IMR-90 (cell line): ENCODE data around the gene ANKRD44. TPM values are rescaled to one million over a fixed set of nuclear protein-coding genes. Genes with fewer than 3 reads are reported as not detected.

ENCODE experiments used
- ATAC-seq: fragments of 200-7000 bp; cut with Tn5 transposase; 2 replicates; pipeline ENCODE4 v1.9.1; 2020; ENCODE audit warnings: low read depth, mild to moderate bottlenecking, moderate library complexity
- BruUV-seq: library from RNA; stranded (reverse); fragments of 400-500 nt; replicated peaks from 2 replicates; lab custom pipeline; 2021; lab: Mats Ljungman, UMichigan
- CTCF ChIA-PET: fragments of 300-600 bp; formaldehyde crosslinking; extraction: SDS; loops from one replicate; lab custom pipeline; 2021; ENCODE audit warnings: antibody characterized with exemption; lab: Yijun Ruan, JAX
- POLR2A ChIA-PET: fragments of 300-600 bp; sonication (Branson Sonifier 250); formaldehyde crosslinking; loops from one replicate; lab custom pipeline; 2022; ENCODE audit warnings: antibody characterized with exemption; ENCODE audit not compliant: unreplicated experiment; lab: Charles Lee
- DNase-seq: peaks from one replicate; pipeline ENCODE4 v3.0.0; 2013
- H2AFZ ChIP-seq: replicated peaks from 2 replicates; pipeline ENCODE3; 2013; ENCODE audit warnings: low read length, mild to moderate bottlenecking; ENCODE audit not compliant: poor library complexity
- H2AK5ac ChIP-seq: 2 replicates; pipeline ENCODE4 v1.6.1; 2013; ENCODE audit warnings: low read depth, low read length, inconsistent platforms
- H2AK9ac ChIP-seq: replicated peaks from 2 replicates; pipeline ENCODE3; 2013; ENCODE audit warnings: mild to moderate bottlenecking, low read depth, low read length, moderate library complexity; ENCODE audit not compliant: poor library complexity
- H2BK120ac ChIP-seq: 2 replicates; pipeline ENCODE4 v1.6.1; 2013; ENCODE audit warnings: low read depth, low read length, inconsistent platforms
- H2BK15ac ChIP-seq: 3 replicates; pipeline ENCODE4 v1.6.1; 2013; ENCODE audit warnings: low read depth, low read length, inconsistent platforms
- H2BK20ac ChIP-seq: 2 replicates; pipeline ENCODE4 v1.6.1; 2013; ENCODE audit warnings: low read depth, mild to moderate bottlenecking, inconsistent platforms, low read length, moderate library complexity
- H2BK5ac ChIP-seq: 2 replicates; pipeline ENCODE4 v1.6.1; 2013; ENCODE audit warnings: mild to moderate bottlenecking, low read depth, low read length, inconsistent platforms; ENCODE audit not compliant: poor library complexity, severe bottlenecking
- H3K14ac ChIP-seq: replicated peaks from 2 replicates; pipeline ENCODE4 v1.6.1; 2013; ENCODE audit warnings: low read depth, low read length, inconsistent platforms
- H3K18ac ChIP-seq: 2 replicates; pipeline ENCODE4 v1.6.1; 2013; ENCODE audit warnings: low read depth, low read length, control low read depth
- H3K23ac ChIP-seq: 2 replicates; pipeline ENCODE4 v1.6.1; 2013; ENCODE audit warnings: low read depth, low read length, inconsistent platforms
- H3K27ac ChIP-seq: 2 replicates; pipeline ENCODE4 v1.5.1; 2013; ENCODE audit warnings: mild to moderate bottlenecking, control low read depth, low read length; ENCODE audit not compliant: insufficient read depth
- H3K27me3 ChIP-seq: 2 replicates; pipeline ENCODE4 v1.6.1; 2013; ENCODE audit warnings: low read length; ENCODE audit not compliant: control insufficient read depth, insufficient read depth
- H3K36me3 ChIP-seq: 2 replicates; pipeline ENCODE4 v1.6.1; 2013; ENCODE audit warnings: low read length, mixed read lengths; ENCODE audit not compliant: control insufficient read depth, insufficient read depth
- H3K4ac ChIP-seq: 2 replicates; pipeline ENCODE4 v1.6.1; 2013; ENCODE audit warnings: low read depth, low read length, inconsistent platforms
- H3K4me1 ChIP-seq: 2 replicates; pipeline ENCODE4 v1.6.1; 2013; ENCODE audit warnings: low read length, mixed read lengths; ENCODE audit not compliant: control insufficient read depth, insufficient read depth
- H3K4me2 ChIP-seq: 2 replicates; pipeline ENCODE4 v1.6.1; 2013; ENCODE audit warnings: low read depth, mild to moderate bottlenecking, control low read depth, low read length, moderate library complexity
- H3K4me3 ChIP-seq: 2 replicates; pipeline ENCODE4 v1.5.1; 2013; ENCODE audit warnings: low read depth, mild to moderate bottlenecking, control low read depth, low read length, moderate library complexity; ENCODE audit not compliant: insufficient read depth
- H3K56ac ChIP-seq: 2 replicates; pipeline ENCODE4 v1.6.1; 2013; ENCODE audit warnings: low read length, inconsistent platforms; ENCODE audit not compliant: insufficient read depth; ENCODE audit errors: extremely low read depth
- H3K79me1 ChIP-seq, 2 experiments: 2 replicates each; pipeline ENCODE4 v1.6.1; 2013; ENCODE audit warnings: low read length in 2 of 2, inconsistent platforms in 1 of 2, low read depth in 1 of 2
- H3K9ac ChIP-seq: 2 replicates; pipeline ENCODE4 v1.6.1; 2013; ENCODE audit warnings: low read depth, low read length, control low read depth
- H3K9me1 ChIP-seq: 2 replicates; pipeline ENCODE4 v1.6.1; 2013; ENCODE audit warnings: low read length, inconsistent platforms; ENCODE audit not compliant: insufficient read depth
- H3K9me3 ChIP-seq: 2 replicates; pipeline ENCODE4 v1.6.1; 2013; ENCODE audit warnings: low read length; ENCODE audit not compliant: control insufficient read depth, insufficient read depth
- H4K20me1 ChIP-seq: 2 replicates; pipeline ENCODE4 v1.6.1; 2013; ENCODE audit warnings: low read length, inconsistent platforms; ENCODE audit not compliant: insufficient read depth
- H4K5ac ChIP-seq: 2 replicates; pipeline ENCODE4 v1.6.1; 2013; ENCODE audit warnings: mild to moderate bottlenecking, low read depth, low read length, control low read depth
- H4K8ac ChIP-seq, 2 experiments: 2 replicates each; pipeline ENCODE4 v1.6.1; 2013; ENCODE audit warnings: low read depth in 2 of 2, low read length in 2 of 2, control low read depth in 1 of 2, inconsistent platforms in 1 of 2
- H4K91ac ChIP-seq: 2 replicates; pipeline ENCODE4 v1.6.1; 2013; ENCODE audit warnings: low read depth, low read length, inconsistent platforms; ENCODE audit not compliant: insufficient read depth
- BHLHE40 ChIP-seq: fragments of 150-350 bp; IDR thresholded peaks from 2 replicates; pipeline ENCODE4 v1.6.1; 2016; ENCODE audit warnings: mild to moderate bottlenecking, low read depth, low read length
- CTCF ChIP-seq: conservative IDR thresholded peaks from 2 replicates; pipeline ENCODE4 v1.5.1; 2012; ENCODE audit warnings: mild to moderate bottlenecking, low read depth, low read length, improper control_type of control experiment
- POLR2A ChIP-seq: IDR thresholded peaks from 2 replicates; pipeline ENCODE4 v1.6.1; 2012; ENCODE audit warnings: mild to moderate bottlenecking, low read depth, low read length
- RAD21 ChIP-seq: IDR thresholded peaks from 2 replicates; pipeline ENCODE4 v1.6.1; 2012; ENCODE audit warnings: low read length, improper control_type of control experiment
- RCOR1 ChIP-seq: IDR thresholded peaks from 2 replicates; pipeline ENCODE4 v1.6.1; 2012; ENCODE audit warnings: mild to moderate bottlenecking, low read length, improper control_type of control experiment; ENCODE audit not compliant: insufficient replicate concordance
- RFX5 ChIP-seq: IDR thresholded peaks from 2 replicates; pipeline ENCODE4 v1.8.0; 2012; ENCODE audit warnings: low read depth, mild to moderate bottlenecking, low read length, moderate library complexity
- SMC3 ChIP-seq: fragments of 150-350 bp; IDR thresholded peaks from 2 replicates; pipeline ENCODE4 v1.6.1; 2016; ENCODE audit warnings: low read depth, mild to moderate bottlenecking, antibody characterized with exemption, low read length, moderate library complexity
- WGBS, 2 experiments: methylation state at CpG; one replicate each; pipeline versions ENCODE4 v1.1.5 to v1.1.7; 2013; ENCODE audit warnings: missing lambda C conversion rate in 2 of 2; ENCODE audit not compliant: insufficient read length in 1 of 2; ENCODE audit errors: extremely low coverage in 2 of 2; 5-methylcytosine and 5-hydroxymethylcytosine counted together
- dilution Hi-C: fragments of 300-500 bp; cut with HindIII; formaldehyde crosslinking; loops from one replicate; pipeline ENCODE4 v1.14.3; 2018; ENCODE audit warnings: low sequenced_read_pairs; ENCODE audit not compliant: unreplicated experiment
- in situ Hi-C: fragments of 300-500 bp; cut with MboI; formaldehyde crosslinking; loops from 3 replicates; pipeline ENCODE4 v1.14.3; 2019; ENCODE audit warnings: low sequenced_read_pairs, inconsistent platforms, mixed read lengths
- intact Hi-C: fragments of 100-400 bp; cut with micrococcal nuclease; formaldehyde crosslinking; loops from 2 replicates; pipeline ENCODE4 v1.10.0; 2022
- polyA plus RNA-seq, 3 experiments: library from polyadenylated mRNA; depleted of rRNA; stranded (reverse); fragments of >200 nt; gene quantifications; 2 replicates each; pipeline ENCODE4 v1.2.3, GENCODE V29; 2012; ENCODE audit warnings: low replicate concordance in 1 of 3
- total RNA-seq: library from RNA; depleted of rRNA; stranded (reverse); fragments of >200 nt; gene quantifications from 2 replicates; pipeline ENCODE4 v1.2.3, GENCODE V29; 2012

Gene ANKRD44
- total and polyA plus RNA-seq, 2 of the 4 experiments (the other 2 are of a cell fraction) = 5.2 to 15.6 TPM

- 53% methylated on average over 4 of the region's 5 CpGs; no CpG with 5 or more reads in 1 of the 2 experiments for WGBS, 2 experiments
- no peak overlapping the region; the same call in 2 of the 3 replicates for H2BK15ac ChIP-seq
- H3K9ac ChIP-seq = no peak overlapping the region
- H2BK20ac ChIP-seq = peak overlapping the region; percentile 2; the same call in 1 of the 2 replicates
- no peak overlapping the region for H3K14ac ChIP-seq
- H4K8ac ChIP-seq = no peak overlapping the region
- H3K23ac ChIP-seq = no peak overlapping the region
- peak overlapping the region; percentile 38 for H2AFZ ChIP-seq
- no peaks in the 10 kb centered on the region for H3K27me3 ChIP-seq
- DNase-seq = peak; percentile 51
- 0 out of 2 replicates have a peak, but pooled peaks cover 3% of the 10 kb centered on the region for H3K9me1 ChIP-seq
- in situ Hi-C loops = no loop called here
- H3K27ac ChIP-seq = no peak overlapping the region
- no peak overlapping the region for H2AK9ac ChIP-seq
- intact Hi-C loops = loop anchor here (1.0 kb wide), 2 partner anchors 57 to 156 kb away; no protein-coding TSS in a partner anchor
- H3K4me2 ChIP-seq = no peak overlapping the region
- dilution Hi-C loops = no loop called here
- no TSS peak for BruUV-seq
- H3K4me3 ChIP-seq = no peak overlapping the region
- no peaks in the 10 kb centered on the region for H3K79me1 ChIP-seq
- no peak overlapping the region for H3K56ac ChIP-seq
- H2BK5ac ChIP-seq = no peak overlapping the region
- no peak for TF ChIP-seq BHLHE40
- peak; percentile 69 for TF ChIP-seq RAD21
- TF ChIP-seq SMC3 = peak; percentile 52
- peak; percentile 64 for TF ChIP-seq CTCF
- no peak for TF ChIP-seq POLR2A
- TF ChIP-seq RCOR1 = no peak
- no peak for TF ChIP-seq RFX5
- H3K18ac ChIP-seq = no peak overlapping the region
- H3K4me1 ChIP-seq = no peaks in the 10 kb centered on the region
- ATAC-seq = peak; percentile 79
- no peaks in the 10 kb centered on the region for H4K20me1 ChIP-seq
- H3K4ac ChIP-seq = peak overlapping the region; percentile 29; the same call in 1 of the 2 replicates
- POLR2A ChIA-PET = no interaction called here
- H4K91ac ChIP-seq = no peak overlapping the region
- no peaks in the 10 kb centered on the region for H3K9me3 ChIP-seq
- CTCF ChIA-PET = interaction anchor here (0.7 to 2.1 kb wide), 8 partner anchors 9 to 60 kb away, joined by 3 to 8 read pairs (median 4); no protein-coding TSS in a partner anchor
- H4K5ac ChIP-seq = no peak overlapping the region
- H3K36me3 ChIP-seq = no peaks in the 10 kb centered on the region
- H2BK120ac ChIP-seq = no peak overlapping the region
- H2AK5ac ChIP-seq = 0 out of 2 replicates have a peak overlapping the region, but pooled peaks have one; percentile 4
These were observed 141.9 kb downstream of the ANKRD44 start for GRCh38 chr2:197168705-197169104.
